ENCODE measurements around the gene TADA2B.
"Not testable (repeated sequence)": the region's sequence is repeated elsewhere in the genome, so short reads cannot be mapped to it uniquely, and the experiment has no call there.

TADA2B gene

GRCh38 chr4:7059662-7060061 lies 16.5 kb downstream of the TADA2B start:
- DNase-seq (ENCODE audit: low read depth in 2 of 2), result no peak

DNA sequence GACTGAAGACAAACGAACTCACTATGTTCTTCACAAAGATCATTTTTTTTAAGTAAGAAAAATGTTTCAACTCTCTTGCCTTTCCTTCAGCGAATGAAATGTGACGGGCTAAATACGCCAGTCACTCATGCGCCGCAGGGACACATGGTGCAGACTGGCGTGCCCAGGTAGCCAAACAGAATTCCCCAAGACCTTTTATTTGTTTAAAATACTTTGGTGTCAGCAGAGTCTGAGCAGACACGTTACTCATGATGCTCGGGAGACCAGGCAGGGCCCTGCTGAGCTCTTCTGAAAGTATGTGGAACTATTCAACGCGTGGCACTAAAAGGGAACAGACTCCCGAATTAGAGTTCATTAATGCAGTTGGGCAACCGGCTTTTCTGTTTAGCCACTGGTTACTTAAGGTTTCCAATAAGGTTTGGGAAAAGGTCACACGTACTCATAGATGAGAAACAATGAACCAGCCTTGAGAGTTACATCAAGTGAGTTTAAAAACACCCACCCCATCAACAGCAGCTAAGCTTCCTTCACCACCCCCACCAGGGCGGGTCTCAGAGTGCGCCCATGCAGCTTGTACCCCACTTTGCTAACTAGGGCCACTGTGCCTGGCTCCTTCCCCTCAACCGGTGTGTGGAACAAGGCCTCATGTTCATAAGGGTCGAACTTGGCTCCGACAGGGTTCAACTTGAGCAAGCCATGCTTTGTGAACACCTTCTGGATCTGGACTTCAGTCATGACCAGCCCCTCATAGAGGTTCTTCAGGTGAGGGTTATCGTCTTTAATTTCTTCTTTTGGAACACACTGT lies 17.4 kb downstream of the TADA2B start:
- no peak for DNase-seq (ENCODE audit: low read depth in 2 of 2)

DNA sequence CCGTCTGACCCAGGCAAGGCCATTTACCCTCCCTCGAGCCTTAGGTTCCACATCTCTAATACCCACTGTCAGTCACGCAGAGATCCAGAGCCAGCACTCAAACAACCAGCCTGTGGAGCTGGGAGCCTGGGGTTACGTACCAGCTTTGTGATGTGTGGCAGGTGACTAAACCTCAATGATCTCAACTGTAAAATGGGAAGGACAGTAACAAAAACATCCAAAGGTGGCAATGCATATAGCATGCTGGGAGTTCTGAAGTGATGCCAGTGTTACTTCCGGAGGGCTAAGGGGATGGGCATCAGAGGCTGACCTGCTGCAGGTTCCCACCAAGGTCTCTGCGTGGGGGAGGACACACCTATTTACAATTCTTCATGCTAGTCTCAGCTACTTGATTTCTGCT lies 18.6 kb downstream of the TADA2B start:
- DNase-seq (ENCODE audit: low read depth in 2 of 2), result no peak

GRCh38 chr4:7062816-7063215 lies 19.6 kb downstream of the TADA2B start:
- DNase-seq (ENCODE audit: low read depth in 2 of 2), result no peak

GRCh38 chr4:7063362-7063761 lies 20.2 kb downstream of the TADA2B start:
- DNase-seq (ENCODE audit: low read depth in 2 of 2), result no peak

DNA sequence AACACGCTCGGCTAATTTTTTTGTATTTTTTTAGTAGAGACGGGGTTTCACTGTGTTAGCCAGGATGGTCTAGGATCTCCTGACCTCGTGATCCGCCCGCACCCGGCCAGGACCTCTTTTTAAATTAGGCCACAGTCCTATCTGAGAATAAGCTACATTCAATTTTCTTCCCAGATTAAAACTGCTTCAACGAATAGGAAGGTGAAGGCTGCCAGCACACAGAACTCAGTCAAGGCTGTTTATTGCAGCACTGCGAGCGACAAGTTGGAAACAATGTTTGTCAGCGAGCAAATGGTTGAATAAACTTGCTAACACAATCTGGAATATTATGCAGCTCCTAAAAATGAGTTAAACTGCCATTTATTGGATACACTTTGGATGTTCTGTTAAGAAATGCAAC lies 22.8 kb downstream of the TADA2B start:
- no peak for DNase-seq (ENCODE audit: low read depth in 2 of 2)

DNA sequence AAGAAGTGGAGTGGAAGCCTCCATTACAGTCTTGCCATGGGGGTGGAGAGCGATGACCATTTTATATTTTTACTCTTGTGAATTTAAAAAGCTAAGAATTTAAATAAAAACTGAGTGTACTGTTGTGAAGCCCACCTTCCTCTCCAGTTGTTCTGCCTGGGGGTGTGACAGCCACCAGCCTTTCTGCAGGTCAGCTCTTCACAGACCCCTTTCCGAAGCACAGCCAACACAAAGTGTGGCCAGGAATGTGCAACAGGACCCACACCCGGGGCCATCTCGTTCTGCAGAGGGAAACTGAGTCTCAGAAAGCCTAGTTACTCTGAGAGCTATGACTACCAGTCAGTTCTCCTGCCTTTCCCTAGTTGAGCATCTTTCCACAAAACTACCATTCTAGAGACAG lies 23.3 kb downstream of the TADA2B start:
- DNase-seq (ENCODE audit: low read depth in 2 of 2), result no peak

DNA sequence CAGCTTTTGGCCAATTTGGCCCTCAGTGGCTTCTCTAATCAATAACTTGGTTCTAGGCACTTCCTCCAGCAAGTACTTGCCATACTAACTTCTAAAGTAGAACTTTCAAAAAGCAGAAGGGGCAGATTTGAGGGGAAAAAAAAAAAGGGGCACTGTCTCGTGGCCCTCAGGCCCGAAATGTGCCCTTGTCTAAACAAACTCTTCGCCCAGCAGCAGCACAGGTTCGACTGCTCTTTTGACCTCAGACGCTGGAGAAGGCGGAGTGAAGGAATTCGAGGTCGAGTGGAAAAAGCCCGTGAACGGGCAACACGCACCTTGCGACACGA lies 23.9 kb downstream of the TADA2B start:
- DNase-seq (ENCODE audit: low read depth in 2 of 2), result no peak

- peak; percentile 99 to 100 for DNase-seq (ENCODE audit: low read depth in 2 of 2)
Observed at GRCh38 chr4:7067452-7068278, 24.5 kb downstream of the TADA2B start, which contains the start of gene GRPEL1. GRPEL1 (minus strand) TSS chr4:7068064; CDS start chr4:7068032, 32 bp downstream.

- no peak for DNase-seq (ENCODE audit: low read depth in 2 of 2)
Observed at GRCh38 chr4:7068279-7068842, 25.2 kb downstream of the TADA2B start.

GRCh38 chr4:7068883-7069282 lies 25.7 kb downstream of the TADA2B start:
- DNase-seq (ENCODE audit: low read depth in 2 of 2), result no peak

- peak; percentile 57 to 80 for DNase-seq (ENCODE audit: low read depth in 2 of 2)
Observed at GRCh38 chr4:7070729-7071511, 27.7 kb downstream of the TADA2B start.

DNA sequence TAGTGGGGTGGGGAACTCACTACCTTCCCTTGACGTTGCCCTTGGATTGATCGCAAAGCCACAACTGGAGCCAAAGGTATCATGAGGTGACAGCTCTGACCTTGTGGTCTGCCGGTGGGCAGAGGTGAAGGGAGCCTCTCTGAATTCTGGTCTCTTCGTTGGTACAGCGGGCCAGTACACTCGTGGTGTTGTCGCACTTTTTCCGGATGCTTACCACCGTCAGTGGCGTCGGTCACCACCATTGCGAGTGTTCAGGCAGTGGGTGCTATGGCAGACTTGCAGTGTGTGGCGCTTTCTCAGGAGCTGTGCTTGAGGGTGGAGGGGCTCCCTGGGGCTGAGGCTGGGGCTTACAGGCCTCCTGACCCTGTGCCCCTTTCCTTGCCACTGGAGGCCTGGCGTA lies 29.9 kb downstream of the TADA2B start:
- DNase-seq (ENCODE audit: low read depth in 2 of 2), result no peak

DNA sequence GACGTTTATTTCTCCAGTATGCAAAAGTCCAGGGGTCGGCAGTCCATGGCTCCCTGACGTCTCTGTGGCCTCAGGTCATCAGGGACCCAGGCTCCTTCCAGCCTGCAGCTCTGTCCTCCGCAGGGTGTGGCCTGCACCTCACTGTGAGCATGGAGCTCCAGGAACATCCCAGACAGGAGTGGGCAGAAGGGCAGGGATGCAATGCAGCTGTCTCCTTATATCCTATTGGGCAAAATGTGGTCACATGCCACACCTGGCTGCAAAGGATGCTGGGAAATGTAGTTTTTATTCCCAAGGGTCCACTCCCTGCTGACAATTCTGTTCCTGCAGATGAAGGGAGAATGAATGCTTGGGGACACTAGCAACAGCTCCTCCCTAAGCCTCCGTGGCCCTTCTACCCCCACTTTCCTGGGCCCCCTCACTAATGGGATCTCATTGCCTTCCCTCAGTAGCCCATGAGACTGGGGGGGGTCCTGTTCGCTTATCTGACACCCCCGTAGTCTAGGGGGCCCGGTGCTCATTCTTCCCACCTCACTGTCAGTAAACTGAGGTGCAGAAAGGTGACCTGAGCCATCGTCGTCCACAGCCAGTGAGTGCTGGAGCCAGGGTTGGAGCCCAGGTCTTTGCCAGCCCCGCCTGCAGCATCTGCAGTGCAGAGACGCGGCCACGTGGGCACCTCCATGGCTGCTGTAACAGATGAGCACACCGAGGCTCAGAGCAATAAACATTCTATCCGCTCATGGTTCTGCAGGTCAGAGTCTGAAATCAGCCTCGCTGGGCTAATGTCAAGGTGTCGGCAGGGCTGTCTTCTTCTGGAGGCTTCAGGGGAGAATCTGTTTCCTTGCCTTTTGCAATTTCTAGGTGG lies 30.6 kb downstream of the TADA2B start:
- no peak for DNase-seq (ENCODE audit: low read depth in 2 of 2)

GRCh38 chr4:7074426-7074825 lies 31.3 kb downstream of the TADA2B start:
- no peak for DNase-seq (ENCODE audit: low read depth in 2 of 2)

DNA sequence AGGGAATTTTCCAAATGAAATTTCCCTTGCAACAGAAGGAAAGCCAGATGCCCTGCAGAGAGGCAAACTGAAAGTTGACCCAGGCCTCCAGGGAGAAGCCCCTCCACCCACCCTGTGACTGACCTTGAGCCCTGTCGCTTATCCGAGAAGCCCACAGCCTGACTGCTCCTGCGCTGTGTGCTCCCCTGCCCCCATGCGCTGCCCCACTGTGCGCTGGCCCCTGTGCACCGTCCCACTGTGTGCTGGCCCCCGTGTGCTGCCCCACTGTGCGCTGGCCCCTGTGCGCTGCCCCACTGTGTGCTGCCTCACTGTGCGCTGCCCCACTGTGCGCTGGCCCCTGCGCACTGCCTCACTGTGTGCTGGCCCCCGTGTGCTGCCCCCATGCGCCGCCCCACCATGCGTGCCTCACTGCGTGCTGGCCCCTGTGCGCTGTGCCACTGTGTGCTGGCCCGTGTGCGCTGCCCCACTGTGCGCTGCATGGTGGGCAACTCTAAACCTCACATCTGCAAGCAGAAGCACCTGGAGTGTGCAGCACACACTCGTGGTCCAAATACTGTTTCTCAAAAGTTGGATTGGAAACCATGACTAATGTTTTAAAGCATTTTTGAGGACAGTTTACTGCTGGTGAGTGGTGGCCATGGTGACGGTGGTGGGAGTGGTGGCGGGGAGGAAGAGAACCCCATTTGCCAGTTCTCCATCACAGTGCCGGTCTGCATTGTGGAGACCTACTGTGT lies 33.0 kb downstream of the TADA2B start:
- no peak for DNase-seq (ENCODE audit: low read depth in 2 of 2)

- no peak for DNase-seq (ENCODE audit: low read depth in 2 of 2)
Observed at GRCh38 chr4:7076696-7077082, 33.5 kb downstream of the TADA2B start.

DNA sequence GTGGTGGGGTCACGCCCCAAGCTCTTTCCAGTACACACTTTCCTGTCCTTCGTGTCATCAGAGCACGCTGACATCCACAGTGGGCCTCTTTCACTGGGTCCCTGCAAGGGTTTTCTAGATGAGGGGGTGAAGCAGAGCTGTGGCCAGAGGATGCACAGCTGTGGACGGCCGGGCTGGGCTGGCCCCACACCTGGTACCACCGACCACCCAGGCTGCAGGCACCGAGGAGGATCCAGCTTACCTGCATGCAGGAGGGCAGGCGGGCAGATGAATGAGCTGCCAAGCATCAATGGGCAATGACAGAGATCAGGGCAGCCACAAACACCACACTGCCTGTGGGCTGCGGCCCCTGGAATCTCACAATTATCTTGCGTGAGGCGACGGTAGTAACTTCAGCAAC lies 34.2 kb downstream of the TADA2B start:
- DNase-seq (ENCODE audit: low read depth in 2 of 2), result no peak

DNA sequence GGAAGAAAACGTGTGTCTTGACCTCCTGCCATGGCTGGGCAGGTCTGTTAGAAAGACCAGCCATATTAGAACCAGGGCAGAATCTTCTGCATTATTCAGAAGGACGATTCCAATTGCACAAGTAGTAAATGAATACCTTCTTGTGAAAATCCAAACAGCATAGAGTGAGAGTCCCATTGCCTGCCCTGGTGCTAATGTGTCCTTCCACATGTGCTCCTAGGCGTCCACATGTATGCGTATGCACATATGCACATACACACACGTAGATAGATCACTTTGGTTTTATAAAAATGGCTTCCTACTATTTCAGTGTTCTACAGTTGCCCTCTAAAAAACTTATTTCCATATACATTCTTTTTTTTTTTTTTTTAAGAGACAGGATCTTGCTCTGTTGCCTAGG lies 34.9 kb downstream of the TADA2B start:
- DNase-seq (ENCODE audit: low read depth in 2 of 2), result no peak

GRCh38 chr4:7079483-7079882 lies 36.3 kb downstream of the TADA2B start:
- not testable (repeated sequence) for DNase-seq (ENCODE audit: low read depth in 2 of 2)
